Lower leg skin (tissue), 4 donors: ENCODE data around the gene TNIP3. TPM values are rescaled to one million over a fixed set of nuclear protein-coding genes. Genes with fewer than 3 reads are reported as not detected.
A peak's percentile ranks its signal among the peaks of the same experiment; 100 is the strongest.
"Not testable (repeated sequence)": the region's sequence is repeated elsewhere in the genome, so short reads cannot be mapped to it uniquely, and the experiment has no call there.

Experiments used
- DNase-seq, 2 donors: peaks; one replicate each; pipeline ENCODE4 v3.0.0-alpha.2; 2019; ENCODE audit warnings: low spot score in 2 of 2
- H3K4me3 ChIP-seq: fragments of 200-600 bp; sonication (generic); 2 replicates; pipeline ENCODE4 v1.5.1; 2017; ENCODE audit warnings: mild to moderate bottlenecking, low read depth; ENCODE audit not compliant: poor library complexity, severe bottlenecking
- CTCF ChIP-seq, 3 donors: fragments of 450-650 bp; IDR thresholded peaks; one replicate each; pipeline ENCODE4 v1.5.1; 2016; ENCODE audit warnings: antibody characterized with exemption in 3 of 3, mild to moderate bottlenecking in 3 of 3, moderate library complexity in 2 of 3
- POLR2A ChIP-seq, 2 donors: fragments of 450-650 bp; IDR thresholded peaks; one replicate each; pipeline ENCODE4 v1.6.1; 2016 to 2017; ENCODE audit warnings: antibody characterized with exemption in 2 of 2, mild to moderate bottlenecking in 1 of 2, moderate library complexity in 1 of 2
- WGBS, 2 donors: methylation state at CpG; one replicate each; pipeline ENCODE4 v1.1.5; 2018; 5-methylcytosine and 5-hydroxymethylcytosine counted together
- intact Hi-C: fragments of 100-400 bp; cut with DNase I; formaldehyde crosslinking; loops from one replicate; pipeline ENCODE4 v1.15.0; 2023; ENCODE audit warnings: low total_unique reads
- total RNA-seq, 4 donors: library from RNA; depleted of rRNA; stranded (reverse); fragments of >200 nt; gene quantifications; one replicate each; pipeline ENCODE4 v1.1.0, GENCODE V29; 2016

TNIP3 gene
- total RNA-seq, result not detected

- intact Hi-C loops, result no loop called here
- WGBS, 2 donors, result 49 to 53% methylated on average over 4 of the region's 4 CpGs
- DNase-seq, result no peak
Observed at GRCh38 chr4:121164291-121164690, at the start of gene TNIP3. Gene TNIP3, minus strand, starts transcription at chr4:121164321. Its CDS starts 196 bp downstream, at chr4:121164125.

GRCh38 chr4:121212806-121213205 lies 48.7 kb upstream of the TNIP3 start:
- 32 to 33% methylated on average over 2 of the region's 2 CpGs for WGBS, 2 donors
- intact Hi-C loops, result no loop called here
- TF ChIP-seq CTCF (IDR thresholded peaks at IDR 0.05) (no peak), POLR2A (IDR thresholded peaks at IDR 0.05) (no peak)
- no peak overlapping the region for H3K4me3 ChIP-seq
- no peak for DNase-seq

More at GRCh38 chr4:121164291-121164690, at the start of gene TNIP3:
- H3K4me3 ChIP-seq, result no peak within 1 kb of the TSS
- TF ChIP-seq CTCF (IDR thresholded peaks at IDR 0.05) (no peak), POLR2A (IDR thresholded peaks at IDR 0.05) (no peak)

GRCh38 chr4:121209171-121209570 lies 45.0 kb upstream of the TNIP3 start:
- WGBS, 2 donors, result 70 to 76% methylated on average over 1 of the region's 1 CpG
- intact Hi-C loops, result no loop called here
- peak in 1 of 2 donors; percentile 28 for DNase-seq
- no peak overlapping the region for H3K4me3 ChIP-seq
- TF ChIP-seq POLR2A (IDR thresholded peaks at IDR 0.05) (no peak), CTCF (IDR thresholded peaks at IDR 0.05) (no peak)

- WGBS, 2 donors, result 72 to 77% methylated on average over 4 of the region's 4 CpGs
- intact Hi-C loops, result no loop called here
- TF ChIP-seq CTCF (IDR thresholded peaks at IDR 0.05) (no peak), POLR2A (IDR thresholded peaks at IDR 0.05) (no peak)
Observed at GRCh38 chr4:121208244-121209007, 44.3 kb upstream of the TNIP3 start.

GRCh38 chr4:121205777-121206176 lies 41.7 kb upstream of the TNIP3 start:
- intact Hi-C loops, H3K4me3 ChIP-seq, DNase-seq: not testable (repeated sequence)
- WGBS, 2 donors, result 76 to 90% methylated on average over 3 of the region's 3 CpGs

More at GRCh38 chr4:121208244-121209007, 44.3 kb upstream of the TNIP3 start:
- no peak for DNase-seq
- no peak overlapping the region for H3K4me3 ChIP-seq

- TF ChIP-seq CTCF (IDR thresholded peaks at IDR 0.05), result no peak
- H3K4me3 ChIP-seq, result no peak overlapping the region
- 75 to 76% methylated on average over 3 of the region's 3 CpGs for WGBS, 2 donors
- DNase-seq, result no peak
- intact Hi-C loops, result no loop called here
Observed at GRCh38 chr4:121200795-121201472, 36.8 kb upstream of the TNIP3 start.
